ENCODE results near the gene LRMDA.

Gene LRMDA

GRCh38 chr10:76557366-76557765, 1125.9 kb downstream of the LRMDA start:
- TF ChIP-seq CTCF (conservative IDR thresholded peaks at IDR 0.05): no peak
- H3K27ac ChIP-seq: no peak overlapping the region

- TF ChIP-seq CTCF (conservative IDR thresholded peaks at IDR 0.05): no peak
- no peak overlapping the region for H3K27ac ChIP-seq
These were observed 1127.2 kb downstream of the LRMDA start for GRCh38 chr10:76558586-76558985.

GRCh38 chr10:76558996-76559891, 1127.8 kb downstream of the LRMDA start:
- no peak for TF ChIP-seq CTCF (conservative IDR thresholded peaks at IDR 0.05)
- no peak overlapping the region for H3K27ac ChIP-seq

GRCh38 chr10:76559892-76560220, 1128.4 kb downstream of the LRMDA start:
- no peak for TF ChIP-seq CTCF (conservative IDR thresholded peaks at IDR 0.05)
- H3K27ac ChIP-seq: no peak overlapping the region

- TF ChIP-seq CTCF (conservative IDR thresholded peaks at IDR 0.05): no peak
- no peak overlapping the region for H3K27ac ChIP-seq
These were observed 1128.9 kb downstream of the LRMDA start for GRCh38 chr10:76560338-76560737.

GRCh38 chr10:76563286-76563685, 1131.9 kb downstream of the LRMDA start:
- no peak for TF ChIP-seq CTCF (conservative IDR thresholded peaks at IDR 0.05)
- no peak overlapping the region for H3K27ac ChIP-seq

- H3K27ac ChIP-seq: no peak overlapping the region
- TF ChIP-seq CTCF (conservative IDR thresholded peaks at IDR 0.05): no peak
These were observed 1140.6 kb downstream of the LRMDA start for GRCh38 chr10:76572021-76572420.

Data from VCaP (cell line).